Forelimb muscle (tissue), 1 donor: ENCODE measurements around the gene ST8SIA1. TPM values are rescaled to one million over a fixed set of nuclear protein-coding genes. Genes with fewer than 3 reads are reported as not detected.

ENCODE experiments used
- DNase-seq: peaks from one replicate; pipeline ENCODE4 v3.0.0-alpha.2; 2013; ENCODE audit warnings: low read depth
- polyA plus RNA-seq: library from polyadenylated mRNA; unstranded; fragments of 120-200 nt; gene quantifications from one replicate; pipeline ENCODE4 v1.2.1, GENCODE V29; 2013; ENCODE audit not compliant: insufficient read length

ST8SIA1 gene
- polyA plus RNA-seq, 1 donor, result 8.0 TPM

GRCh38 chr12:22242726-22243125 lies 91.8 kb downstream of the ST8SIA1 start:
- DNase-seq, result no peak

- DNase-seq, result no peak
Measured at GRCh38 chr12:22238211-22238610, 96.3 kb downstream of the ST8SIA1 start.

- no peak for DNase-seq
Measured at GRCh38 chr12:22234561-22234960, 99.9 kb downstream of the ST8SIA1 start.

GRCh38 chr12:22231836-22232235 lies 102.7 kb downstream of the ST8SIA1 start:
- DNase-seq, result no peak

GRCh38 chr12:22231078-22231477 lies 103.4 kb downstream of the ST8SIA1 start:
- no peak for DNase-seq

- no peak for DNase-seq
Measured at GRCh38 chr12:22230280-22230794, 104.2 kb downstream of the ST8SIA1 start.

- DNase-seq, result no peak
Measured at GRCh38 chr12:22229652-22230279, 104.7 kb downstream of the ST8SIA1 start.

- DNase-seq, result no peak
Measured at GRCh38 chr12:22228022-22228875, 106.3 kb downstream of the ST8SIA1 start.

GRCh38 chr12:22223356-22223755 lies 111.2 kb downstream of the ST8SIA1 start:
- DNase-seq, result no peak

- DNase-seq, result no peak
Measured at GRCh38 chr12:22217556-22217955, 117.0 kb downstream of the ST8SIA1 start.

GRCh38 chr12:22215467-22216253 lies 118.8 kb downstream of the ST8SIA1 start:
- no peak for DNase-seq

- no peak for DNase-seq
Measured at GRCh38 chr12:22211128-22211527, 123.4 kb downstream of the ST8SIA1 start.

- DNase-seq, result no peak
Measured at GRCh38 chr12:22209422-22209821, 125.1 kb downstream of the ST8SIA1 start.

- no peak for DNase-seq
Measured at GRCh38 chr12:22206111-22206728, 128.3 kb downstream of the ST8SIA1 start.

- no peak for DNase-seq
Measured at GRCh38 chr12:22204391-22204790, 130.1 kb downstream of the ST8SIA1 start.

GRCh38 chr12:22202847-22203246 lies 131.7 kb downstream of the ST8SIA1 start:
- DNase-seq, result no peak

- no peak for DNase-seq
Measured at GRCh38 chr12:22201101-22201500, 133.4 kb downstream of the ST8SIA1 start.

- no peak for DNase-seq
Measured at GRCh38 chr12:22196236-22196635, 138.3 kb downstream of the ST8SIA1 start.

- DNase-seq, result no peak
Measured at GRCh38 chr12:22190969-22191368, 143.5 kb downstream of the ST8SIA1 start.

- DNase-seq, result no peak
Measured at GRCh38 chr12:22188431-22188830, 146.1 kb downstream of the ST8SIA1 start.

- DNase-seq, result no peak
Measured at GRCh38 chr12:22180705-22181104, 153.8 kb downstream of the ST8SIA1 start.

- no peak for DNase-seq
Measured at GRCh38 chr12:22173177-22173576, 161.3 kb downstream of the ST8SIA1 start.
